Fibroblast of skin of abdomen (primary cell): ENCODE measurements around the gene PYCR2.
"Not testable (repeated sequence)": the region's sequence is repeated elsewhere in the genome, so short reads cannot be mapped to it uniquely, and the experiment has no call there.

Experiments
- DNase-seq: peaks from one replicate; pipeline ENCODE4 v3.0.0-alpha.2; 2013

Gene PYCR2

GRCh38 chr1:225942574-225942973 lies 18.5 kb upstream of the PYCR2 start:
- no peak for DNase-seq

GRCh38 chr1:225941942-225942222 lies 17.8 kb upstream of the PYCR2 start:
- no peak for DNase-seq

DNA sequence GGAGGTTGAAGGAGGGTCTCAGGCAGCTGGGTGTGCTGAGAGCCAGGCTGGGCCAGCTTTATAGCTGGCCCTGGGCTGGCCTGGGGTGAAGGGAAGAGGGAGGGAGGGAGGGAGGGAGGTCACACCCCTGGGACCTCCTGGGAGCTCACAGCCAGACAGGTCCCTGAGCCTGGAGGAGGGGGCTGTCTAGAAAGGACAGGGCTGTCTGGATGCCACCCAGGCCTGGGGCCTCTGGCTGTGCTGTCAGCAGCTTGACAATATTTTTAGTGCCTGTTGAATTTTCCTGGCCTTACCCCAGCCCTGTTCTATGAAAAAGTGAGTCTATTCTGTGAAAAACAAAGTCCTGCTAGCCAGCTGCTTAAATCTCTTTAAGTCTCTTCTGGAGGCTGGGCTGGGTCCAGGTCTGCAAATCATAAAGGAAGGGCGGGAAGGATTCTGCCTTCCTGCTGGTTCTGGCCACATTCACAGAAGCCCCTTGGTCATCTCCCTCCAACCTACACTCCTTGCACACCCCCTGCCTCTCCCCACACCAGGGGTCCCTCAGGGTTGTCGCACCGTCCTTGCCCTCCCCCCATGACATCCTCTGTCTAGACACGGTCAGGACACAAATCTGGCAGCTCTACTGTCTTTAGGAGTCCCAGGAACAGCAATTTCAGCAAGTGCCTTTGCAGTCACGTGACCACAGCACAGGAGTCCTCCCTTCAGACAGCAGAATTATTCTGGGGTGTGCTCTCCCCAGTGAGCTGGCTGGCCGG lies 17.3 kb upstream of the PYCR2 start, which contains the start of gene LEFTY2:
Gene LEFTY2, minus strand, starts transcription at position 34 of the 755 bp plus-strand sequence. CDS start 80 bp downstream, outside the sequence.
- DNase-seq, result no peak

DNA sequence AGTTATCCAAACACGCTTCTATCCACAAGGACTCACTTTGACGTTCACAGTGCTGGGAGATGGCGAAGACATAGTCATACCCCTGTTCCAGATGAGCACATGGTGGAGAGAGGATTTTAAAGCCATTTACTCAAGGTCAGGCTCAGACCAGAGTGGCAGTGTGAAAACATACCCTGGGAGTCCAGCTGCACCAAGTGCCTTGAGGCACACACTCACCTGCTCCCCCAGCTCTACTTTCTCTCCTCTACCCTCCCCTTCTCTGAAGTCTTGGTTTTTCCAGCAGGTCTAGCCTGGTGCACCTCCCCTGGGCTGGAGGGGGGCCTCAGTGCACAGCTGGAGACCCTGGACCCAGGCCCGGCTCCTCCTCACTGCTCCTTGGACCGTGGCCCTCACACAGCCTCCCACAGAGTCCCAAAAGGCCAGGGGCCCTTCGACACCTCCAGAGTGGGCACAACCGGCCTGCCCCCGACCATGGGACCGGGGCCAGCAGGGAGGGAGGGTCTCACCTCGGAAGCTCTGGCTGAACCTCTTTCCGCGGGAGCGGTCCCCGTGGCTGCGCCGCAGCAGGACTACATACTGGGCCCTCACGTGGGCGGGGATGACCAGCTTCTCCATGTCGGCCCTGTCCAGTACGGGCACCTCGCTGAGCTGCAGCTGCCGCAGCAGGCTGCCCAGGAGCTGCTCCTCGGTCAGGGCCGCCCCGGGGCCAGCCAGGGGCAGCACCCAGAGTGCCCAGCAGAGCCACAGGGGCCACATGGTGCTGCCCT lies 16.5 kb upstream of the PYCR2 start:
- no peak for DNase-seq

DNA sequence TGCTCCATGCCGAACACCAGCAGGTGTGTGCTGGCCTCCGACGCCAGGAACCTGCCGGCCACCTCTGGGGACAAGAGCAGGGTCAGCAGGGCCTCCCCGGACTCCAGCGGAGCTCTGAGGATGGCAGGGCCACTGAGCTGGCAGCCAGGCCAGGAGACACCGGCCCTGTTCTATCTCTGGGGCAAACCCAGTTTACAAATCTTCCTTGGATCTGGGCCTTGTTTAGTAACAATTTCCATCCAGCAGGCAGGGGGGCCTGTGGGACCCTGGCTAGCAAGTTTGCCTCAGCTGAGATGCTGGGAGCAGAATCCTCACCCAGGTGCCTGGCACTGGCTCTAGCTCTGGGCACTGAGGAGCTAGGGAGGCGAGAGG lies 15.9 kb upstream of the PYCR2 start:
- DNase-seq, result not testable (repeated sequence)

- DNase-seq, result not testable (repeated sequence)
These were observed 15.3 kb upstream of the PYCR2 start for GRCh38 chr1:225939097-225939938.

GRCh38 chr1:225937048-225937968 lies 13.3 kb upstream of the PYCR2 start:
- no peak for DNase-seq

- no peak for DNase-seq
These were observed 12.5 kb upstream of the PYCR2 start for GRCh38 chr1:225936523-225936922.

GRCh38 chr1:225936086-225936485 lies 12.0 kb upstream of the PYCR2 start:
- peak; percentile 21 for DNase-seq

GRCh38 chr1:225934711-225935110 lies 10.7 kb upstream of the PYCR2 start:
- DNase-seq, result no peak

DNA sequence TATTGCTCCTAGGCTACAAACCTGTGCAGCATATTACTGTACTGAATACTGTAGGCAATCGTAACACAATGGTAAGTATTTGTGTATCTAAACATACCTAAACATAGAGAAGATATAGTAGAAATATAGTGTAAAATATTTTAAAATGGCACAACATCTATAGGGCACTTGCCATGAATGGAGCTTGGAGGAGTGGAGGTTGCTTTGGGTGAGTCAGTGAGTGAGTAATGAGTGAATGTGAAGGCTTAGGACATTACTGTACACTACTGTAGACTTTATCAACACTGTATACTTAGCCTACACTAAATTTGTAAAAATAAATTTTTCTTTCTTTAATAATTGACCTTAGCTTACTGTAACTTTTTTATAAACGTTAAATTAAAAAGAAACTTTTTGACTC lies 9.0 kb upstream of the PYCR2 start:
- peak; percentile 65 for DNase-seq

- DNase-seq, result no peak
These were observed 7.5 kb upstream of the PYCR2 start for GRCh38 chr1:225931270-225932136.

DNA sequence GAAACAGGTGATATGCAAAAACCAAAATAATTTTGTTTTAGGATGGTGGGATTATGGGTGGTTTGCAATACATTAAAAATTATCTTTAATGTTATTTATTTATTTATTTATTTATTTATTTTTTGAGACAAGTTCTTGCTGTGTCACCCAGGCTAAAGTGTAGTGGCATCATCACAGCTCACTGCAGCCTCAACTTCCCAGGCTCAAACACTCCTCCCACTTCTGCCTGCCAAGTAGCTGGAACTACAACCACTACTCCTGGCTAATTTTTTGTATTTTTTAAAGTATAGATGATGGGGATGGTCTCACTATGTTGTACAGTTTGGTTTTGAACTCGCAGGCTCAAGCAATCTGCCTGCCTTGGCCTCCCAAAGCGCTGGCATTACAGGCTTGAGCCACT lies 6.5 kb upstream of the PYCR2 start:
- no peak for DNase-seq

DNA sequence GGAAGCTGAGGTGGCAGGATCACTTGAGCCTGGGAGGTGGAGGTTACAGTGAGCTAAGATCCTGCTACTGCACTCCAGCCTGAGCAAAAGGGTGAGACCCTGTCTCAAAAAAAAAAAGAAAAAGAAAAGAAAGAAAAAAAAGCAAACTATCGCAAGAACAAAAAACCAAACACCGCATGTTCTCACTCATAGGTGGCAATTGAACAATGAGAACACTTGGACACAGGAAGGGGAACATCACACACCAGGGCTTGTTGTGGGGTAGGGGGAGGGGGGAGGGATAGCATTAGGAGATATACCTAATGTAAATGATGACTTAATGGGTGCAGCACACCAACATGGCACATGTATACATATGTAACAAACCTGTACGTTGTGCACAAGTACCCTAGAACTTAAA lies 5.4 kb upstream of the PYCR2 start:
- not testable (repeated sequence) for DNase-seq

GRCh38 chr1:225928186-225929175 lies 4.4 kb upstream of the PYCR2 start:
- no peak for DNase-seq

- DNase-seq, result no peak
These were observed 2.6 kb upstream of the PYCR2 start for GRCh38 chr1:225926551-225927113.

- DNase-seq, result no peak
These were observed 714 bp downstream of the PYCR2 start for GRCh38 chr1:225923381-225923691.

DNA sequence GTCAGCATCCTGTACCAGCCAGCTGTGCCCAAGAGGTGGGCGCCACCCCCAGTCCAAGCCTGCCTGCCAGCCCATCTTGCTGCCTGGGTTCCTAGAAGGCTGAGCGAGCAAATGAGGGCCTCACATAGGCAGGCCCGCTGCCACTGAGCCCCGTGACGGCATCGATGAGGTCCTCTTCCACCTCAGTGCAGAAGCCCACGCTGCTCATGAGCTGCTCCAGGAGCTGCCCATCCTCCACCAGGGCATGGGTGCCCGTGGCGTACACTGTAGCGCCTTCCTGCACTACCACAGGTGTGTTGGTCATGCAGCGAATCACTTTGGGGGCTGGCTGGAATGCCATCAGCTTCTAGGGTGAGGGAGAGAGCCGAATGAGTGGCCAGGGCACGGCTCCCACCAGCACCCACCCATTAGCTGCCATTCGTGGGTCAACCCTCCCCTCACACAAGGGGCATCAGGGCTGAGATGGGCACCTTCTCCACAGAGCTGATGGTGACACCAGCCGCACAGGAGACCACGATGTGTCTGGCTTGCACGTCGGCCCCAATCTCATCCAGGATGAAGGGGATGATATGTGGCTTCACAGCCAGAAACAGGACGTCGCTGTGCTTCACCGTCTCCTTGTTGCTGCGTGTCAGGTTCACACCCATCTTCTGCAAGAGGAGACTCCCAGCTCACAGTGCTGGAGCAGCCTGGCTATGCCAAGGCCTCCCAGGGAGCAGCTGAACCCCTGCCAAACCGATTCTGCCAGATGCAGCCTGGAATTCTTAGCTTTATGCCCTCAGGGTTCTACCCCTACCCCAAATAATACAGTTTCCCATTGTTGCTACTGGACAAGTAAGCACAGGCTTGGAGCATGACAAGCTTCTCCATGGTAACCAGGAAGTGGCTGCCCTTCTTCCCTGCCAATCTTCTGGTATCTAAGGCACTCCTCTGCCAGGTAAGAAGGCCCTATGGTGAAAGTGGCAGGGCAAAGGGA lies 2.0 kb downstream of the PYCR2 start:
- DNase-seq, result no peak
